Measurements from ENCODE around the gene INMT. TPM values are rescaled to one million over a fixed set of nuclear protein-coding genes. Genes with fewer than 3 reads are reported as not detected.

INMT gene
- polyA plus RNA-seq, 1 donor (not counting 4 experiments of a cell fraction or from before 2014, with no cell fraction given), result not detected

- dilution Hi-C loops (cut with MboI; ENCODE audit: extremely low pct_ligation_motif_present, low sequenced_read_pairs), result no loop called here
- H3K9ac ChIP-seq (ENCODE audit: control insufficient read depth, extremely low read depth, insufficient read depth, low read length), result no peak overlapping the region
- H3K9me1 ChIP-seq (ENCODE audit: control insufficient read depth, extremely low read depth, insufficient read depth, low read length), result no peaks in the 10 kb centered on the region
- H3K4me3 ChIP-seq (ENCODE audit: control insufficient read depth in 2 of 3, extremely low read depth in 1 of 3, insufficient read depth in 2 of 3, low read depth in 1 of 3, low read length in 3 of 3), result no peak overlapping the region
- no peak overlapping the region for H2AFZ ChIP-seq (ENCODE audit: control insufficient read depth, low read length)
- H3K9me3 ChIP-seq (ENCODE audit: control insufficient read depth, low read depth, low read length), result no peaks in the 10 kb centered on the region
- H3K27me3 ChIP-seq (ENCODE audit: control insufficient read depth, extremely low read depth, insufficient read depth, low read length), result no peaks in the 10 kb centered on the region
- no peaks in the 10 kb centered on the region for H3K79me2 ChIP-seq (ENCODE audit: control insufficient read depth, insufficient read depth, low read length)
- TF ChIP-seq EZH2 (IDR thresholded peaks at IDR 0.05; ENCODE audit: low read length), result no peak
- TF ChIP-seq, protein P1, sequence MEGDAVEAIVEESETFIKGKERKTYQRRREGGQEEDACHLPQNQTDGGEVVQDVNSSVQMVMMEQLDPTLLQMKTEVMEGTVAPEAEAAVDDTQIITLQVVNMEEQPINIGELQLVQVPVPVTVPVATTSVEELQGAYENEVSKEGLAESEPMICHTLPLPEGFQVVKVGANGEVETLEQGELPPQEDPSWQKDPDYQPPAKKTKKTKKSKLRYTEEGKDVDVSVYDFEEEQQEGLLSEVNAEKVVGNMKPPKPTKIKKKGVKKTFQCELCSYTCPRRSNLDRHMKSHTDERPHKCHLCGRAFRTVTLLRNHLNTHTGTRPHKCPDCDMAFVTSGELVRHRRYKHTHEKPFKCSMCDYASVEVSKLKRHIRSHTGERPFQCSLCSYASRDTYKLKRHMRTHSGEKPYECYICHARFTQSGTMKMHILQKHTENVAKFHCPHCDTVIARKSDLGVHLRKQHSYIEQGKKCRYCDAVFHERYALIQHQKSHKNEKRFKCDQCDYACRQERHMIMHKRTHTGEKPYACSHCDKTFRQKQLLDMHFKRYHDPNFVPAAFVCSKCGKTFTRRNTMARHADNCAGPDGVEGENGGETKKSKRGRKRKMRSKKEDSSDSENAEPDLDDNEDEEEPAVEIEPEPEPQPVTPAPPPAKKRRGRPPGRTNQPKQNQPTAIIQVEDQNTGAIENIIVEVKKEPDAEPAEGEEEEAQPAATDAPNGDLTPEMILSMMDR (optimal IDR thresholded peaks at IDR 0.05 in 1 of 3, IDR thresholded peaks at IDR 0.05 in 1 of 3, conservative IDR thresholded peaks at IDR 0.05 in 1 of 3; ENCODE audit: extremely low read depth in 1 of 3, insufficient read depth in 2 of 3, low read length in 3 of 3), result no peak
- no peak overlapping the region for H3K27ac ChIP-seq (ENCODE audit: control insufficient read depth, insufficient read depth, low read length)
- no peaks in the 10 kb centered on the region for H4K20me1 ChIP-seq (ENCODE audit: control insufficient read depth, extremely low read depth, insufficient read depth, low read length)
- FAIRE-seq (no peak), DNase-seq (ENCODE audit: low read depth, low spot score) (no peak)
- H3K4me1 ChIP-seq (ENCODE audit: control insufficient read depth, extremely low read depth, insufficient read depth, low read length), result no peaks in the 10 kb centered on the region
- H3K36me3 ChIP-seq (ENCODE audit: control insufficient read depth in 2 of 2, extremely low read depth in 1 of 2, insufficient read depth in 2 of 2, low read length in 2 of 2), result no peaks in the 10 kb centered on the region
- H3K4me2 ChIP-seq (ENCODE audit: control insufficient read depth, extremely low read depth, insufficient read depth, low read depth, low read length), result no peak overlapping the region
These were observed 3.6 kb downstream of the INMT start for GRCh38 chr7:30755384-30756154.

- no peaks in the 10 kb centered on the region for H3K27me3 ChIP-seq (ENCODE audit: control insufficient read depth, extremely low read depth, insufficient read depth, low read length)
- DNase-seq (ENCODE audit: low read depth, low spot score) (no peak), FAIRE-seq (no peak)
- H4K20me1 ChIP-seq (ENCODE audit: control insufficient read depth, extremely low read depth, insufficient read depth, low read length), result no peaks in the 10 kb centered on the region
- no peaks in the 10 kb centered on the region for H3K4me1 ChIP-seq (ENCODE audit: control insufficient read depth, extremely low read depth, insufficient read depth, low read length)
- no peak overlapping the region for H3K4me3 ChIP-seq (ENCODE audit: control insufficient read depth in 2 of 3, extremely low read depth in 1 of 3, insufficient read depth in 2 of 3, low read depth in 1 of 3, low read length in 3 of 3)
- H3K79me2 ChIP-seq (ENCODE audit: control insufficient read depth, insufficient read depth, low read length), result no peaks in the 10 kb centered on the region
- no peaks in the 10 kb centered on the region for H3K9me1 ChIP-seq (ENCODE audit: control insufficient read depth, extremely low read depth, insufficient read depth, low read length)
- no peak overlapping the region for H3K27ac ChIP-seq (ENCODE audit: control insufficient read depth, insufficient read depth, low read length)
- no peaks in the 10 kb centered on the region for H3K36me3 ChIP-seq (ENCODE audit: control insufficient read depth in 2 of 2, extremely low read depth in 1 of 2, insufficient read depth in 2 of 2, low read length in 2 of 2)
- TF ChIP-seq, protein P1 (optimal IDR thresholded peaks at IDR 0.05 in 1 of 3, IDR thresholded peaks at IDR 0.05 in 1 of 3, conservative IDR thresholded peaks at IDR 0.05 in 1 of 3; ENCODE audit: extremely low read depth in 1 of 3, insufficient read depth in 2 of 3, low read length in 3 of 3), result no peak
- no peak for TF ChIP-seq EZH2 (IDR thresholded peaks at IDR 0.05; ENCODE audit: low read length)
- no peaks in the 10 kb centered on the region for H3K9me3 ChIP-seq (ENCODE audit: control insufficient read depth, low read depth, low read length)
- dilution Hi-C loops (cut with MboI; ENCODE audit: extremely low pct_ligation_motif_present, low sequenced_read_pairs), result no loop called here
- no peak overlapping the region for H2AFZ ChIP-seq (ENCODE audit: control insufficient read depth, low read length)
- no peak overlapping the region for H3K9ac ChIP-seq (ENCODE audit: control insufficient read depth, extremely low read depth, insufficient read depth, low read length)
- no peak overlapping the region for H3K4me2 ChIP-seq (ENCODE audit: control insufficient read depth, extremely low read depth, insufficient read depth, low read depth, low read length)
These were observed 5.4 kb downstream of the INMT start for GRCh38 chr7:30757342-30757692.

Data from keratinocyte (primary cell).